ENCODE results near the gene DCANP1. TPM values are rescaled to one million over a fixed set of nuclear protein-coding genes. Genes with fewer than 3 reads are reported as not detected.

DCANP1 gene
- total and polyA plus RNA-seq, 11 donors, result 0.11 TPM; not detected in 10

DNA sequence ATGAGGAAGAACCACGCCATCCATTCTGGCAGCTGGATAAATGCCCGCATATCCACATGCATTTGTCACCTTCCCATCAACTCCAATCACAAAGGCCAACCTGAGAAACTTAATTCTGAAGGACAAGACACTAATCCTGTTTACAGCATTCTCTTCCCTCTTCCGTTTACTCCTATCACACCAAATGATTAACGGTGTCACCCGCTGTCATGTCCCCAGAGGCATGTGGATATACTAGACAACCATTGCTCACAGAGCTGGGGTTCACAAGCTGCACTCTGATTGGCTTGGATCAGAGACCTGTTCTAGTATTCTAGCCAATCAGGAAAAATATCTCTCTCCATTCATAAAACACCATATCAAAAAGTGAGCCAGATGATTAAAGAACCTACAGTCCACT, 51.7 kb downstream of the DCANP1 start:
- 31 to 41% (median 37%) methylated on average over 5 of the region's 5 CpGs for whole genome bisulfite sequencing, 4 donors
- peaks cover 8 to 88% (median 80%) of the 10 kb centered on the region in 12 donors for H3K4me1 ChIP-seq
- TF ChIP-seq POLR2A (IDR thresholded peaks at IDR 0.05) (no peak), CTCF (IDR thresholded peaks at IDR 0.05) (no peak)
- peaks cover 0 to 11% (median 0%) of the 10 kb centered on the region in 9 donors for H3K36me3 ChIP-seq
- H3K9me3 ChIP-seq, result no peaks in the 10 kb centered on the region
- ATAC-seq (no peak), DNase-seq (no peak)
- peak overlapping the region in 8 of 12 donors; percentile 7 to 96 (median 50) for H3K27ac ChIP-seq
- no peaks in the 10 kb centered on the region for H3K27me3 ChIP-seq
- H3K4me3 ChIP-seq, result peak overlapping the region in 3 of 12 donors; percentile 1 to 99 (median 10)
- intact Hi-C loops (cut with DNase I), result loop anchor here in 2 of 10 donors (5.0 kb wide), 1 partner anchor 38 kb away; no protein-coding TSS in a partner anchor

Other genes starting within 250 kb of the DCANP1 start
- 100 to 1,000 TPM in 5 of 9 donors, 10 to 100 TPM in 4; 86.5 to 170 (median 112) TPM for gene MACROH2A1, start 48.1 kb downstream of the DCANP1 start, total RNA-seq
- 100 to 1,000 TPM; 111 to 155 TPM for gene MACROH2A1, start 48.1 kb downstream of the DCANP1 start, polyA plus RNA-seq
- 1 to 10 TPM in 1 of 9 donors, under 1 TPM in 2, not detected in 6; 0.08 to 1.3 (median 0.68) TPM for gene TIFAB, start 5.0 kb upstream of the DCANP1 start, total RNA-seq
- under 1 TPM in 1 of 2 donors, not detected in 1; 0.01 TPM for gene TIFAB, start 5.0 kb upstream of the DCANP1 start, polyA plus RNA-seq
- not detected for gene NEUROG1, start 88.6 kb upstream of the DCANP1 start, total RNA-seq
- gene NEUROG1, start 88.6 kb upstream of the DCANP1 start, polyA plus RNA-seq, result not detected
- 10 to 100 TPM in 1 of 9 donors, 1 to 10 TPM in 3, under 1 TPM in 5; 0.26 to 31.8 (median 0.90) TPM for gene CXCL14, start 131.6 kb upstream of the DCANP1 start, total RNA-seq
- gene CXCL14, start 131.6 kb upstream of the DCANP1 start, polyA plus RNA-seq, result under 1 TPM; 0.22 to 0.69 TPM

Measured in heart left ventricle (tissue), 16 donors.